ENCODE data around the gene SAMHD1.
"Not testable (repeated sequence)": the region's sequence is repeated elsewhere in the genome, so short reads cannot be mapped to it uniquely, and the experiment has no call there.

The SAMHD1 gene

GRCh38 chr20:36906086-36906485, 45.4 kb downstream of the SAMHD1 start:
- not testable (repeated sequence) for DNase-seq

GRCh38 chr20:36905566-36905965, 45.9 kb downstream of the SAMHD1 start:
- not testable (repeated sequence) for DNase-seq

DNA sequence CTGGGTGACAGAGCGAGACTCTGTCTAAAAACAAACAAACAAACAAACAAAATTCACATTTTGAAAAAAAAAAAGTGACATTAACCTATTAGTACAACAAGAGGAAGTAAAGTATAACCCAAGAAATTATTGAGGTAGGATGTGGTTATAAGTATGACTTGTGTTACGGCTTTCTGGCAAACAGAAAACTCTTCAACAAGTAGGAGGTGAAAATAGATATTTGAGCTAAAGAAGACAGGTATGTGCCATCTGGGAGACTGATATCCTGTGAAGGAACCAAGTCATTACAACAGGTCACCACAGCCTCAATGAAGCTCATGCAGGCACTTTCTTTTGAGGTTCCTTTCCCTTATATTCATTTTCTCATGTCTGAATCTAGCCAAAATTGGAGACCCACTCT, 46.8 kb downstream of the SAMHD1 start:
- no peak for DNase-seq

DNA sequence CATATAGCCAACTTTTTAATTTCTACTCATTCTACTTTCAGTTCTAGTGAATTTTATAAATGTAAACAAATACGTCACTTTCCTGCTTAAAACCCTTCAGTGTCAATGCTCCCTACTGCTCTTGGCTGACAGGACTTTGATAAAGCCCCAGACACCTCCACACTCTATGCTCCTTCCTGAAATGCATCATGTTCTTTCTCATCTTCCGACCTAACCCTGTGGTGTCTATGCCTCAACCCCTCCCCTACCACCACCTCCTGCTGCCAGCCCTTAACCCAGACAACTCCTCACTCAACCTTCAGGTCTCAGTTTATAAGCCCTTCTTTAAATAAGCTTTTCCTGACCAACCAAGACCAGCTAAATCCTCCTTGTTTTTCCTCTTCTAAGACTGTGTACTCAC, 56.5 kb downstream of the SAMHD1 start:
- DNase-seq: no peak

- DNase-seq: no peak
Measured at GRCh38 chr20:36893801-36894200, 57.7 kb downstream of the SAMHD1 start.

DNA sequence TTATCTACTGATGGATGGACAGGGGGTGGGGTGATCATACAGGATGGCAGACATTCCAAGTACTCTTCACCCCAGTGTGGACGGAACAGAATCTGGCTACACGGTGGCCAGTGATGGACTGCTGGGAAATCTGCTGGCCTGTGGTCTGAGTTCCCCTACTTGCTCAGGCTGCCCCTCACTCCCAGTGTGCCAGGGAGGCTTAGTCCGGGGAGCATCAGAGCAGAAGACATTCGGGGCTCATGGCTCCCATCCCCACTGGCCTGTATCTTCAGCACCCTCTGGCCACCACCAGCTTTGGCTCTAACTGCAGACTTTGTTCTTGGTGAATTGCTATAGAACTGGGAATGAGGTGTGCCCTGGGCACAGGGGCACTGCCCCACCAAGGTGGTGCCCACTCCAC, 60.3 kb downstream of the SAMHD1 start:
- no peak for DNase-seq

DNA sequence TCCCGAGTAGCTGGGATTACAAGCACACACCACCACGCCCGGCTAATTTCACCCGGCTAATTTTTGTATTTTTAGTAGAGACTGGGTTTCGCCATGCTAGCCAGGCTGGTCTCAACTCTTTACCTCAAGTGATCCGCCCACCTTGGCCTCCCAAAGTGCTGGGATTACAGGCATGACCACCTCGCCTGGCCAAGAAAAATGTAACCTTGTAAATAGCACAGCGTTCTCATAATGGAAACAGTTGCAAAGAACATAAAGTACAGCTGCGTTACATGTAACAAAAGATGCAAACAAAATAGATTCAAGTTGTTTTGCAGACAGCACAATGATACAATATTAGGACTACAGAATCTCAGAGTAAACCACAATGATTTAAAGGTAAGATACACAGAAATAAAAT, 60.9 kb downstream of the SAMHD1 start:
- DNase-seq: no peak

GRCh38 chr20:36888880-36889516, 62.5 kb downstream of the SAMHD1 start:
- no peak for DNase-seq

DNA sequence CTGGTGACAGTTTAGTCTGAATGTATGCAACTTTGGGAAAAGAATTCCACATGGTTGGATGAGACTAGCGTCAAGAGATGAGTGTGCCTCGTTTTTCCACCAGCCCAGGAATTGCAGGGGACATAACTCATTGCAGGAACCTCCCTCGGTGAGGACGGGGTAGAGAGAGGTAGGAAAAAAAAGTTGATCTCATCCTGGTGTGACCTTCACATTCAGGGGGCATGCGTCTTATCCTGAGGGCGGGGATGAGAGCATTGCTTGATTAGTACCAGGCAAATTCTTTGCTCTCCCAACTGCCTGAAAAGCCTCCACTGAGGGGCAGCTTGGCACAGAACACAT, 63.8 kb downstream of the SAMHD1 start:
- DNase-seq: no peak

GRCh38 chr20:36886859-36887751, 64.4 kb downstream of the SAMHD1 start:
- peak; percentile 84 for DNase-seq

DNA sequence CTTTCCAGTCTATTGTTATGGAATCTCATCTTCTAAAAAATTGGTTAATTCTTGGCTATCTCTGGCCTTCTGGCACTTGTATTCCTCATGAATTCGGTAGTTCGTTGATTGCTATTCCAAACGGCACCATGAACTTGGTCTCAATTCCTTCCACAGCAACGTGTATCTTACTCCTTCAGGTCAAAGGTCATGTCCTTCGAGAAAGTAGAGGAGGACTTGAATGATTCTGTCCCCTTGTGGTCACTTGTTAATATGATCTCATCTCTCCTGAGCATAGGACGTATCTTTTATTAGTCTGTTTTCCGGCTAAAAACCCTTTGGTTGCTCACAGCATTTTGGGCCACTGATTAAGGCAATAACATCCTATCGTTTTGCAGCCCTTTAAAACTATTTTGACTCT, 66.2 kb downstream of the SAMHD1 start:
- no peak for DNase-seq

DNA sequence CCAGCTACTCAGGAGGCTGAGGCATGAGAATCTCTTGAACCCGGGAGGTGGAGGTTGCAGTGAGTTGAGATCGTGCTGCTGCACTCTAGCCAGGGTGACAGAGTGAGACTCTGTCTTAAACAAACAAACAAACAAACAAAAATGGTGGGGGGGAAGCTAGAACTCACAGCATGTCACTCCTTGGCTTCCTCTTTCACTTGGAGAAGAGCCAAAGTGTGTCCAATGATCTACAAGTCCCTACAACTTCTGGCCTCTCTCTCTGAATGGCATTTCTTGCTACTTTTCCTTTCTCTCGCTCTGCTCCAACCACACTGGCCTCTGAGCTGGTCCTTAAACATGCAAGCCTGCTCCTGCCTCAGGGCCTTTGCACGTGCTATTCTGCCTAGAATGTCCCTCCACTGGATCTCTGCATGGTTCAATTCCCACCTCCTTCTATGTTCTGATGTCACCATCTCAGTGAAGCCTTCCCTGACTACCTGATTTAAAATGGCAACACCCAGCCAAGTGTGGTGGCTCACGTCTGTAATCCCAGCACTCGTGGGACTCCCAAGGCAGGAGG, 67.5 kb downstream of the SAMHD1 start:
- no peak for DNase-seq

DNA sequence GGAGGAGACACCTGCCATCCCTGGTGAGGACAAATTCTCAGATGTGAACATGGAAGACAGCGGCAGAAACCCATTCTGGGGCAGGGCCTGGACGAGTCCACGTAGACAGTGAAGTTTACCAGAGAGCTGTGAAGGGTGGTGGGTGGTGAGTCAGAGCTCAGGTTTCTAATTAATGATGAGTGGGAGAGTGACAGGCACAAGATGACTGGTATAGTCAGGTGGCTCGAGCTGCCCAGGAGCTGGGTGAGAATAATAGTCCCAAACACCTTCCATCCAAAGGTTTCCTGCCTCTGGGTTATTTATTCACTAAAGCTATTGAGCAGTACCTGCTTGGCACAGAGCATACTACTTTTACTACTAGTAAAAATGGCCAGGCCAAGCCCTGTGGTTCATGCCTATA, 69.6 kb downstream of the SAMHD1 start:
- no peak for DNase-seq

- DNase-seq: no peak
Measured at GRCh38 chr20:36881331-36881730, 70.2 kb downstream of the SAMHD1 start.

- DNase-seq: no peak
Measured at GRCh38 chr20:36880741-36881250, 70.7 kb downstream of the SAMHD1 start.

- DNase-seq: no peak
Measured at GRCh38 chr20:36878941-36879340, 72.6 kb downstream of the SAMHD1 start.

DNA sequence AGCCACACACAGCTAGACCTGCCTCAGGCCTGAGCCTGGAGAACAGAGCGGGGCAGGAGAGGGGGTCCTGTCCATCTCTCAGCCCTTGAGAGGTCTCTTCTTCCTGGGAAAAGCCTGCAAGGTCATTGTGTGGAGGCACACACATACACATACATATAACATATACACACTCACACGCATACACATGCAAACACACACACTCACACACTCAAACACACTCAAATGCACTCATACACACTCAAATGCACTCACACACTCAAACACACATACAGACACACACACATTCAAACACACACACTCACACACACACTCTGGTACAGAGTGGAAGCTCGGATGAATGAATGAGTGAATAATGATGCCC, 75.1 kb downstream of the SAMHD1 start:
- no peak for DNase-seq

DNA sequence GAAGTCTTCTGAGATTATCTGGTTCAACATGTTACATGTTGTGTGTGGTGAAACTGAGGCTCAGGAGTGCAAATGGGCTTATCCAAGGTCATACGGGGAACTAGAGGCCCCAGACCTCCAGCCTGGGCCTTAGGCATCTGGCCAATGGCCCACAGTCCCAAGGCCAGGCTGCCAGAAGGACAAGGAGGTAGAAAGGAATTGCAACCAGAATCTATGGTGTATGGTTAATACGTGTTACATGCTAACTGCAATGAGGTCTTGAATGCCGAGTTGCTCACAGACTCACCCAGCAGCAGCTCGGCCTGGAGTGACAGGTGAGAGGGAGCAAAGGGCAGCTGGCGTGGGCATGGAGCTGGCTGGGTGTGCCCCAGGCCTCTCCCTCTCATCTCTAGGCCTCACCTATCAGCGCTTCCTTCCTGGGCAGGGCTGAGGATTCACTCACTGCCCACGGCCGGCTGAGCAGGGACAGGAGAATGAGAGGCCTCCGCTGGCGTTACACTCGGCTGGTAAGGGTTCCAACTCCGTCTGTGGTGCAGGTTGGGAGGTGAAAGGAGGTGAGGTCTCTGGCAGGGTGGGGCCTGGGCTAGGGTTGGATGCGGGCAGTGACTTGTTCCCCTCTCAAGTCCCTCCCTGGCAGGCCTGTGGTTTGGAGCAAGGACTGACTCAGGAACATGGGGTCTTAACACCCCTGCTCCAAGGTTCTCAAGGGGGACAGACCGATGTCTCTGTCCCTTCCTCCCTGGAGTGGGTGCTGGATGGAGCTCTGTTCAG, 75.6 kb downstream of the SAMHD1 start, which contains the start of gene TLDC2:
TSS of gene TLDC2 (plus strand) at position 437 of the 771 bp plus-strand sequence. CDS start at position 474, 37 bp downstream.
- no peak for DNase-seq

GRCh38 chr20:36875093-36875492, 76.4 kb downstream of the SAMHD1 start:
- not testable (repeated sequence) for DNase-seq

DNA sequence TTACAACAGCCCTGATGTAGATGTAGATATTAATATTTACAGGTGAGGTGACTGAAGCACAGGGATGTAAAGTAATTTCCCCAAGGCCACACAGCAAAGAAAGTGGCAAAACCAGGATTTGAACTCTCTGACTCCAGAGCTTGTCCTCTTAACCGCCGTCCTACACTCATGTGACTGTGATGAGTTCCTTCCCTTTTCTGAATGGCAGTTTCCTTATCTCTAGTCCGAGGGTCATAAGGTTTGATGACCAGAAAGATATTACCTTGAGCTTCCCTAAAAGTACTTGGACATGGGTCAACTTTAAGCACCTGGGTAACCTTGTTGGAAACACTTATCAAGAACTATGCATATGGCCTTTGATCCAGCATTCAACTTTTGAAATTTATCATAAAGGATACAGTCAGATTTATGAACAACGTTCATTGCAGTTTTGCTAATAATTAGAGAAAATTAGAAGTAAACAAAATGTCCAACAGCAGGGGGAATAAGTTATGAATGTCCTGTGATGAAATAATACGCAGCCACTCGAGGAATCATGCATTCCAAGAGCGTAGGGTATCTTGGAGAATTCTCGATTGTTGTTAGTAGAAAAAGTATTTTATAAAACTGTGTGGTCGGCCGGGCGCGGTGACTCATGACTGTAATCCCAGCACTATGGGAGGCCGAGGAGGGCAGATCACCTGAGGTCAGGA, 77.9 kb downstream of the SAMHD1 start:
- no peak for DNase-seq

DNA sequence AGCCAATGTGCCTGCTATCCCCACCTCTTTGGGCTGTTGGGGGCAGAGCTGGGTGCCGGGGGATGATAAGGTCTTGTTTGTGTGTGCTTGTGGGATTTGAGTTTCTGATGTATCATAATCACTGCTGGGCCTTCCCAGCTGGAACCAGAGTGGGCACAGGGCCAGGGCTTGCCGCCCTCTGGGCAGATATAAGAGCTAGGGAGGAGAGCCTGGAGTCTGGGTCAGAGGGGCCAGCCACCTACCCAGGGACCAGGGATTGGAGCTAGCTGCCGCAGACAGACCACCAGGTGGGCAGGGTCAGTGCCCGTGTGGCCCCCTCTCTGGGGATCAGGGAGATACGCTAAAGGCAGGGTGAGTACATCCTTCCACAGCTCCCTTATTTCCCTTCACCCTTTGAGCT, 78.7 kb downstream of the SAMHD1 start:
- no peak for DNase-seq

All from CD4-positive, alpha-beta T cell treated with Interleukin-6 for 4 hours (primary cell).